Spleen (tissue), 7 donors: Measurements from ENCODE around the gene DEFB131B.

ENCODE experiments used
- CTCF ChIP-seq, 11 experiments: fragments of 200-600 bp in 7 of 11; fragments of 450-650 bp in 4 of 11; sonication (generic) in 4 of 11; IDR thresholded peaks in 8 of 11; conservative IDR thresholded peaks in 3 of 11; 1 replicate in 7 of 11; 2 replicates in 4 of 11; pipeline versions ENCODE4 v1.4.0 to v1.8.0; 2016 to 2021; ENCODE audit warnings: antibody characterized with exemption in 11 of 11, inconsistent platforms in 4 of 11, mild to moderate bottlenecking in 1 of 11
- POLR2A ChIP-seq, 3 donors: fragments of 450-650 bp; IDR thresholded peaks; one replicate each; pipeline ENCODE4 v1.5.1; 2017; ENCODE audit warnings: antibody characterized with exemption in 3 of 3, mild to moderate bottlenecking in 1 of 3
- POLR2AphosphoS5 ChIP-seq, 3 donors: sonication (generic); formaldehyde crosslinking; IDR thresholded peaks; one replicate each; pipeline ENCODE4 v1.5.1; 2017; ENCODE audit warnings: antibody characterized with exemption in 3 of 3
- donor health status: DM: no; HTN: no; CAD: no; lungs with moderate emphysema.
- donor health status: DM: no; HTN: no; CAD: no.
- donor health status: DM: no; HTN: no; CAD: no.

GRCh38 chr11:71843858-71844257 is 34.4 kb upstream of the DEFB131B start:
- no peak for TF ChIP-seq CTCF (IDR thresholded peaks at IDR 0.05 in 8 of 11, conservative IDR thresholded peaks at IDR 0.05 in 3 of 11)
- no peak for TF ChIP-seq POLR2AphosphoS5 (IDR thresholded peaks at IDR 0.05)
- no peak for TF ChIP-seq POLR2A (IDR thresholded peaks at IDR 0.05)
